HG03342 (cell line): ENCODE results near the gene TTYH1.
A peak's percentile ranks its signal among the peaks of the same experiment; 100 is the strongest.
"Not testable (repeated sequence)": the region's sequence is repeated elsewhere in the genome, so short reads cannot be mapped to it uniquely, and the experiment has no call there.

Experiments used
- ATAC-seq: cut with Tn5 transposase; IDR thresholded peaks from one replicate; pipeline ENCODE4 v1.9.1; 2021; ENCODE audit warnings: mild to moderate bottlenecking, moderate library complexity; ENCODE audit not compliant: unreplicated experiment

TTYH1 gene

GRCh38 chr19:54436628-54437252, 21.5 kb downstream of the TTYH1 start:
- no peak for ATAC-seq

- no peak for ATAC-seq
Measured at GRCh38 chr19:54439174-54439851, 24.0 kb downstream of the TTYH1 start.

- no peak for ATAC-seq
Measured at GRCh38 chr19:54440641-54441040, 25.4 kb downstream of the TTYH1 start.

- no peak for ATAC-seq
Measured at GRCh38 chr19:54444737-54445136, 29.5 kb downstream of the TTYH1 start.

GRCh38 chr19:54446349-54446748, 31.1 kb downstream of the TTYH1 start:
- not testable (repeated sequence) for ATAC-seq

GRCh38 chr19:54448040-54448773, 32.9 kb downstream of the TTYH1 start:
- ATAC-seq = no peak

- ATAC-seq = peak; percentile 83
Measured at GRCh38 chr19:54448774-54449700, 33.8 kb downstream of the TTYH1 start, which contains the start of gene LENG8. TSS of gene LENG8 (plus strand) at chr19:54449199. CDS start at chr19:54451345, 2,146 bp downstream.

GRCh38 chr19:54449701-54450069, 34.4 kb downstream of the TTYH1 start:
- ATAC-seq = peak; percentile 4

GRCh38 chr19:54451331-54451871, 36.1 kb downstream of the TTYH1 start:
- no peak for ATAC-seq

- ATAC-seq = no peak
Measured at GRCh38 chr19:54451997-54452396, 36.7 kb downstream of the TTYH1 start.

GRCh38 chr19:54452626-54453025, 37.4 kb downstream of the TTYH1 start:
- ATAC-seq = no peak

- no peak for ATAC-seq
Measured at GRCh38 chr19:54453921-54454780, 38.9 kb downstream of the TTYH1 start.

- no peak for ATAC-seq
Measured at GRCh38 chr19:54454781-54455675, 39.8 kb downstream of the TTYH1 start.

GRCh38 chr19:54455786-54456422, 40.6 kb downstream of the TTYH1 start:
- ATAC-seq = no peak

- no peak for ATAC-seq
Measured at GRCh38 chr19:54456423-54457373, 41.4 kb downstream of the TTYH1 start.

GRCh38 chr19:54457773-54458647, 42.7 kb downstream of the TTYH1 start:
- ATAC-seq = no peak
